Lower leg skin (tissue), 3 donors: ENCODE results near the gene RAB17.

Source experiments
- POLR2A ChIP-seq, 2 donors: fragments of 450-650 bp; IDR thresholded peaks; one replicate each; pipeline ENCODE4 v1.6.1; 2016 to 2017; ENCODE audit warnings: antibody characterized with exemption in 2 of 2, mild to moderate bottlenecking in 1 of 2, moderate library complexity in 1 of 2
- TF ChIP-seq, protein P1 (sequence below), 3 donors: fragments of 450-650 bp; IDR thresholded peaks; one replicate each; pipeline ENCODE4 v1.5.1; 2016; ENCODE audit warnings: antibody characterized with exemption in 3 of 3, mild to moderate bottlenecking in 3 of 3, moderate library complexity in 2 of 3

DNA sequence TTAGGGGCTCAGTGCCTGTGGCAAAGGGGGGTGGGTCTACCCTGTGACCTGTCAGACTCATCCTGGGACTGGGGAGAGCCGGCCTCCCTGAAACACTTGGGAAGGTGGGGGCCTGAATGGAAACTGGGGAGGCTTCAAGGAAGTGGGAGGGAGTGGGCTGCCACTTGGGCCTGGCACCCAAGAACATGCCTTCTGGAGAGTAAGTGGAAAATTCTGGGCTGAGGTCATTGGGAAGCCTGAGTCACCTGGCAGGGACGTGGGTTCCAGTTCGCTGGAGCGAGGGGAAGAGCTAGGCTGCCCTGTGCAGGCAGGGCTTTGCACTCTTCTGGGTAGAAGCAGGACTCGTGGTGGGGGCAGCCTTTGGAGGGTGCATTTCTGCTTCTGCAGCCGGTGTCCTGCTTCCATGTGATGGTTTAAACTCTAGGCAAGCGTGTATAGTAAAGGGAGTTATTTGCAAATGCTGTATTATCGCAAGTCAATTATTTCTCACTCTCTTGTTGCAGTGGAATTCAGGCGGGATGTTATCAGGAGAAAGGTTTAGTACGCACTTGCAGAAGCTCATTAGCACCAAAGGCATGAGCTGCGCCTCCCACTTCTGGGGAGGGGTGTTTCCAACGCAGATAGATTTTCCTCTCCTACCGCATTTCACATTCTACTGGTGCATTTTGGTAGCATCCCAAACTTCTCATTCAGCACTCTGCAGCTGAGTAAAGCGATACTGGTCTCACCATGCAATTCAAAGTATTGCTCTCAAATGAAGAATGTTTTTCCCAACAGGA lies 40.7 kb upstream of the RAB17 start:
- TF ChIP-seq, protein P1, sequence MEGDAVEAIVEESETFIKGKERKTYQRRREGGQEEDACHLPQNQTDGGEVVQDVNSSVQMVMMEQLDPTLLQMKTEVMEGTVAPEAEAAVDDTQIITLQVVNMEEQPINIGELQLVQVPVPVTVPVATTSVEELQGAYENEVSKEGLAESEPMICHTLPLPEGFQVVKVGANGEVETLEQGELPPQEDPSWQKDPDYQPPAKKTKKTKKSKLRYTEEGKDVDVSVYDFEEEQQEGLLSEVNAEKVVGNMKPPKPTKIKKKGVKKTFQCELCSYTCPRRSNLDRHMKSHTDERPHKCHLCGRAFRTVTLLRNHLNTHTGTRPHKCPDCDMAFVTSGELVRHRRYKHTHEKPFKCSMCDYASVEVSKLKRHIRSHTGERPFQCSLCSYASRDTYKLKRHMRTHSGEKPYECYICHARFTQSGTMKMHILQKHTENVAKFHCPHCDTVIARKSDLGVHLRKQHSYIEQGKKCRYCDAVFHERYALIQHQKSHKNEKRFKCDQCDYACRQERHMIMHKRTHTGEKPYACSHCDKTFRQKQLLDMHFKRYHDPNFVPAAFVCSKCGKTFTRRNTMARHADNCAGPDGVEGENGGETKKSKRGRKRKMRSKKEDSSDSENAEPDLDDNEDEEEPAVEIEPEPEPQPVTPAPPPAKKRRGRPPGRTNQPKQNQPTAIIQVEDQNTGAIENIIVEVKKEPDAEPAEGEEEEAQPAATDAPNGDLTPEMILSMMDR (IDR thresholded peaks at IDR 0.05) = no peak
- TF ChIP-seq POLR2A (IDR thresholded peaks at IDR 0.05) = no peak
